Neuronal stem cell (in vitro differentiated cells): ENCODE results near the gene ARMC2.
"Not testable (repeated sequence)": the region's sequence is repeated elsewhere in the genome, so short reads cannot be mapped to it uniquely, and the experiment has no call there.

ENCODE experiments used
- DNase-seq: peaks from one replicate; pipeline ENCODE4 v3.0.0-alpha.2; 2013; ENCODE audit warnings: low spot score
- H2AFZ ChIP-seq: one replicate; pipeline ENCODE4 v1.6.1; 2013; ENCODE audit warnings: mild to moderate bottlenecking, low read length, inconsistent platforms
- H2AK5ac ChIP-seq: 2 replicates; pipeline ENCODE4 v1.6.1; 2013; ENCODE audit warnings: low read depth, mild to moderate bottlenecking, inconsistent platforms, low read length, moderate library complexity, mixed read lengths
- H2BK120ac ChIP-seq: 2 replicates; pipeline ENCODE4 v1.6.1; 2013; ENCODE audit warnings: low read depth, mild to moderate bottlenecking, inconsistent platforms, low read length, moderate library complexity, mixed read lengths
- H2BK12ac ChIP-seq: one replicate; pipeline ENCODE4 v1.6.1; 2013; ENCODE audit warnings: low read length, inconsistent platforms
- H2BK15ac ChIP-seq: 2 replicates; pipeline ENCODE4 v1.6.1; 2013; ENCODE audit warnings: mild to moderate bottlenecking, low read length, inconsistent platforms, mixed read lengths
- H2BK5ac ChIP-seq: one replicate; pipeline ENCODE4 v1.6.1; 2013; ENCODE audit warnings: inconsistent platforms, mild to moderate bottlenecking, low read length, moderate library complexity
- H3K14ac ChIP-seq: one replicate; pipeline ENCODE4 v1.6.1; 2013; ENCODE audit warnings: low read length, inconsistent platforms
- H3K18ac ChIP-seq: 2 replicates; pipeline ENCODE4 v1.6.1; 2013; ENCODE audit warnings: low read length, inconsistent platforms
- H3K23ac ChIP-seq: 2 replicates; pipeline ENCODE4 v1.6.1; 2013; ENCODE audit warnings: low read depth, mild to moderate bottlenecking, mixed read lengths, low read length, inconsistent platforms; ENCODE audit not compliant: poor library complexity
- H3K27ac ChIP-seq: replicated peaks from 3 replicates; pipeline ENCODE4 v1.5.1; 2013; ENCODE audit warnings: low read length, inconsistent platforms
- H3K27me3 ChIP-seq, 3 experiments: 2 replicates each; pipeline ENCODE4 v1.6.1; 2013; ENCODE audit warnings: low read length in 3 of 3, mild to moderate bottlenecking in 2 of 3, inconsistent platforms in 1 of 3, low read depth in 1 of 3, mixed read lengths in 1 of 3, moderate library complexity in 1 of 3; ENCODE audit not compliant: control insufficient read depth in 3 of 3, insufficient read depth in 3 of 3
- H3K36me3 ChIP-seq, 2 donors: replicated peaks in 1 of 2; 2 replicates each; pipeline ENCODE4 v1.6.1; 2013; ENCODE audit warnings: low read length in 2 of 2; ENCODE audit not compliant: control insufficient read depth in 2 of 2, insufficient read depth in 2 of 2
- H3K4ac ChIP-seq: 2 replicates; pipeline ENCODE4 v1.6.1; 2013; ENCODE audit warnings: inconsistent platforms, mild to moderate bottlenecking, low read length, moderate library complexity
- H3K4me1 ChIP-seq, 2 donors: 1 replicate in 1 of 2; 2 replicates in 1 of 2; pipeline ENCODE4 v1.6.1; 2013; ENCODE audit warnings: low read length in 2 of 2, low read depth in 1 of 2; ENCODE audit not compliant: control insufficient read depth in 2 of 2, insufficient read depth in 1 of 2
- H3K4me2 ChIP-seq: one replicate; pipeline ENCODE4 v1.6.1; 2013; ENCODE audit warnings: mild to moderate bottlenecking, low read length, inconsistent platforms; ENCODE audit not compliant: insufficient read depth, poor library complexity, severe bottlenecking
- H3K4me3 ChIP-seq, 2 donors: 2 replicates each; pipeline ENCODE4 v1.5.1; 2013; ENCODE audit warnings: low read length in 2 of 2, mild to moderate bottlenecking in 2 of 2, inconsistent platforms in 1 of 2, moderate library complexity in 1 of 2
- H3K79me1 ChIP-seq: one replicate; pipeline ENCODE4 v1.6.1; 2013; ENCODE audit warnings: low read depth, mild to moderate bottlenecking, inconsistent platforms, low read length, moderate library complexity
- H3K9ac ChIP-seq: one replicate; pipeline ENCODE4 v1.6.1; 2013; ENCODE audit warnings: mild to moderate bottlenecking, low read depth, low read length, inconsistent platforms; ENCODE audit not compliant: poor library complexity
- H3K9me3 ChIP-seq, 2 donors: replicated peaks in 1 of 2; 2 replicates each; pipeline versions ENCODE3 to v1.6.1; 2013; ENCODE audit warnings: low read length in 2 of 2, mild to moderate bottlenecking in 2 of 2, inconsistent platforms in 1 of 2, low read depth in 1 of 2, mixed read lengths in 1 of 2, moderate library complexity in 1 of 2; ENCODE audit not compliant: control insufficient read depth in 2 of 2, insufficient read depth in 1 of 2
- H4K8ac ChIP-seq: one replicate; pipeline ENCODE4 v1.6.1; 2013; ENCODE audit warnings: low read depth, mild to moderate bottlenecking, inconsistent platforms, low read length, moderate library complexity
- H4K91ac ChIP-seq: one replicate; pipeline ENCODE4 v1.6.1; 2013; ENCODE audit warnings: low read length, low read depth, mild to moderate bottlenecking, inconsistent platforms; ENCODE audit not compliant: poor library complexity
- WGBS, 2 donors: extraction: QIAGEN DNeasy Blood & Tissue Kit; methylation state at CpG; one replicate each; pipeline ENCODE4 v1.1.7; 2013; ENCODE audit warnings: missing lambda C conversion rate in 2 of 2, mixed read lengths in 1 of 2; ENCODE audit not compliant: insufficient read length in 2 of 2, insufficient replicate concordance in 1 of 2; ENCODE audit errors: extremely low coverage in 2 of 2; 5-methylcytosine and 5-hydroxymethylcytosine counted together

The ARMC2 gene

DNA sequence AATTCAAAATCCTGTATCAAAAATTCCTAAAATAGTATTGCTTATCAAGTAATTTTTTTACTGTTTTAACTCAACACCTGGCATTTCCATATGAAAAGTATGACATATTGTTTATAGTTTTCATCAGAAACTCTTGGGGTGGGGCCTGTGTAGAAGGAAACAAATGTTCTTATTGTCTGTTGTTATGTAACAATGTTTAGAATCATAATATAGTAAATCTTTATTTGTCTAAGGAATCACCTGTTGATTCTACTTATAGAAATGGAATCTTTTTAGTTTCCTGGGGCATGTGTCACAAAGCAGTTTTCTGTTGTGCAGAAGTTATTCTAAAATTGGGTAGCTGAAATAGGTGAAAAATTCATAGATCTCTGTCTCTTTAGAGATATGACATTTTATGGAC is 4.9 kb downstream of the ARMC2 start:
- H3K4me1 ChIP-seq, result no peaks in the 10 kb centered on the region
- H3K27me3 ChIP-seq, result no peaks in the 10 kb centered on the region
- no peak overlapping the region for H3K4ac ChIP-seq
- H3K9ac ChIP-seq, result no peak overlapping the region
- H3K4me2 ChIP-seq, result no peak overlapping the region
- no peak overlapping the region for H2AK5ac ChIP-seq
- H3K79me1 ChIP-seq, result no peaks in the 10 kb centered on the region
- no peak overlapping the region for H4K8ac ChIP-seq
- H4K91ac ChIP-seq, result no peak overlapping the region
- H3K27ac ChIP-seq, result no peak overlapping the region
- no peak overlapping the region for H3K4me3 ChIP-seq
- no peak overlapping the region for H3K23ac ChIP-seq
- DNase-seq, result no peak
- H2BK5ac ChIP-seq, result no peak overlapping the region
- no peak overlapping the region for H2AFZ ChIP-seq
- no peak overlapping the region for H2BK15ac ChIP-seq
- peaks cover 6 to 36% of the 10 kb centered on the region in 2 donors for H3K36me3 ChIP-seq
- H2BK12ac ChIP-seq, result no peak overlapping the region
- peaks cover 4 to 17% of the 10 kb centered on the region in 2 donors for H3K9me3 ChIP-seq
- no peak overlapping the region for H2BK120ac ChIP-seq
- no peak overlapping the region for H3K18ac ChIP-seq
- H3K14ac ChIP-seq, result no peak overlapping the region

DNA sequence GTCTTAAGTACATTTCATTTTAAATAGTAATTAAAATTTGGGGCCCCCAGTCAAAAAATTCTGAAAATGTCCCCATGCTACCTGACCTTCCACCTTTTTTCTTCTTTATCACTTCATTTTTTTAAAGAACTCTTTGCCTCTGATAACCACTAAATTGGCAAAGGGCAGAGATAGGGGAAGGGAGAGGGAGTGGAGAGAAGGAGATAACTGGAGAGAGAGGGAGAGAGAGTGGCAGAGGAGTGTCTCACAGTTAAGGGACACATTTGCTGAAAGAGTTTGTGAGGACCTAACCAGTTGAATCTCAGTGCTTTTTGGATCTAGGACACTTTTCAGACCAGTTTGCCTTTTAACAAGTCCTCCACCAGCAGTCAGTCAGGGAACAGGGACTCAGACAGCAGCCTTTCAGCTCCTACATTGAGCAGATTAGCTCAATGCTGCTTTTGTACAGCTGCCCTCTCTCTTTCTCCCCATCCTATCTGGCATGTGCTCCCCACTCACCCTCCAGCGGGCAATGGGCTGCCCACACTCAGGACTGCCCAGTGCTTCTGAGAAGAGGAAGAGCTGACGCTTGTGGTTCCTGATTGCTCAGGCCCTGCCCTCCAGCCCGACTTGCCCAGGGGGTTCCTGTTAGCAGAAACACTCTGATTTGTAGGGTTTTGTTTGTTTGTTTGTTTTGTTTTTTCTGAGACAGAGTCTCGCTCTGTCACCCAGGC is 14.4 kb downstream of the ARMC2 start:
- Histone ChIP-seq H3K23ac (no peak overlapping the region), H3K4me1 (no peaks in the 10 kb centered on the region), H2BK15ac (no peak overlapping the region), H3K36me3 (peaks cover 2 to 30% of the 10 kb centered on the region in 2 donors), H3K27me3 (no peaks in the 10 kb centered on the region), H3K4me3 (no peak overlapping the region), H3K4me2 (no peak overlapping the region), H2BK12ac (no peak overlapping the region), H3K4ac (no peak overlapping the region), H3K9ac (no peak overlapping the region), H2AK5ac (no peak overlapping the region), H4K8ac (no peak overlapping the region), H3K9me3 (peaks cover 0 to 5% of the 10 kb centered on the region in 2 donors), H2BK5ac (no peak overlapping the region), H2BK120ac (no peak overlapping the region), H3K27ac (no peak overlapping the region), H4K91ac (no peak overlapping the region), H2AFZ (no peak overlapping the region), H3K79me1 (no peaks in the 10 kb centered on the region), H3K18ac (no peak overlapping the region), H3K14ac (no peak overlapping the region)
- no peak for DNase-seq
- no CpG with 5 or more reads among the region's 4 CpGs for WGBS, 2 donors

DNA sequence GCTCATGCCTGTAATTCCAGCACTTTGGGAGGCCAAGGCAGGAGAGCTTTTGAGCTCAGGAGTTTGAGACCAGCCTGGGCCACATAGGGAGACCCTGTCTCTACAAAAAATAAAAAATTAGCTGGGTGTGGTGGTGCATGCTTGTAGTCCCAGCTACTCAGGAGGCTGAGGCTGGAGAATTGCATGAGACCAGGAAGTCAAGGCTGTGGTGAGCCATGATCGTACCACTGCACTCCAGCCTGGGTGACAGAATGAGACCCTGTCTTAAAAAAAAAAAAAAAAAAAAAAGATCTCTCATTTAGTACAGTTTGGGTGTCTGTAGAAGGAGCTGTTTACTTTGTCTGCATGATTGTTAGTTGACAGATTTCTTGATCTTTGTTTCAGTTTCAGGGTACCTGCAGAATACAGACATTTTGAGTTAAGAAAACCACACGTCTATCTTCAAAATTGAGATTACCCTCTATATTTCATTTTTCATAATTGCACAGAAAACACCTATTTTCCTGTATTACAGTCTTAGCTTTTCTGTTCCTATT is 17.6 kb downstream of the ARMC2 start:
- not testable (repeated sequence) for H2AK5ac ChIP-seq, H2BK5ac ChIP-seq, H3K4me1 ChIP-seq, H3K4ac ChIP-seq, H3K14ac ChIP-seq, H2BK12ac ChIP-seq, H3K23ac ChIP-seq, H3K18ac ChIP-seq, H3K27me3 ChIP-seq, H3K4me2 ChIP-seq, H2AFZ ChIP-seq, H3K9ac ChIP-seq, DNase-seq, H2BK120ac ChIP-seq, H3K79me1 ChIP-seq, H2BK15ac ChIP-seq, H3K9me3 ChIP-seq, H3K27ac ChIP-seq, H3K4me3 ChIP-seq, H4K91ac ChIP-seq, H4K8ac ChIP-seq
- peaks cover 0 to 11% of the 10 kb centered on the region in 2 donors for H3K36me3 ChIP-seq
- no CpG with 5 or more reads among the region's 2 CpGs for whole genome bisulfite sequencing, 2 donors

DNA sequence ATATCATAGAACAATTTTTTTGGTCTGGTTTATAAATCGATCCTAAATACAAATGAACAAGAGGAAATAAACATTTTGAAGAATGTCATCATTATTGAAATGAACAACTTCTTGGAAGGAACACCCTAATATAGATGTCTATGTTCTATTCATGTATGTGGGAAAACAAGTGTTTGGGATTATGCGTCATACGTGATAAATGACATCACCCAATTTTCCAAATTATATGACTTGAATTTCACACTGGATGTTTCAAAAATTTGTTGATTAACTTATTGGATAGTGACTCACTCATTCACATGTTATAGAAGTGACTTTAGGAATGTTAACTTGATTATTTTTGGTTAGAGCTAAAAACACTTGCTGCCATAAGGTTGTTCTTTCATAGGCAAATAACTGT is 18.6 kb downstream of the ARMC2 start:
- no peaks in the 10 kb centered on the region for H3K79me1 ChIP-seq
- H3K27ac ChIP-seq, result no peak overlapping the region
- no peak for DNase-seq
- H3K27me3 ChIP-seq, result no peaks in the 10 kb centered on the region
- no peak overlapping the region for H3K18ac ChIP-seq
- no peak overlapping the region for H4K91ac ChIP-seq
- H3K23ac ChIP-seq, result no peak overlapping the region
- H2BK15ac ChIP-seq, result no peak overlapping the region
- no peak overlapping the region for H2BK12ac ChIP-seq
- H2BK120ac ChIP-seq, result no peak overlapping the region
- no peak overlapping the region for H4K8ac ChIP-seq
- H3K4ac ChIP-seq, result no peak overlapping the region
- H3K14ac ChIP-seq, result no peak overlapping the region
- WGBS, 2 donors, result no CpG with 5 or more reads among the region's 3 CpGs
- H2AK5ac ChIP-seq, result no peak overlapping the region
- peaks cover 0 to 7% of the 10 kb centered on the region in 2 donors for H3K4me1 ChIP-seq
- no peak overlapping the region for H2AFZ ChIP-seq
- no peak overlapping the region for H2BK5ac ChIP-seq
- peaks cover 0 to 5% of the 10 kb centered on the region in 2 donors for H3K36me3 ChIP-seq
- H3K4me2 ChIP-seq, result no peak overlapping the region
- no peaks in the 10 kb centered on the region for H3K9me3 ChIP-seq
- no peak overlapping the region for H3K4me3 ChIP-seq
- no peak overlapping the region for H3K9ac ChIP-seq
